Measurements from ENCODE around the gene CD99. TPM values are rescaled to one million over a fixed set of nuclear protein-coding genes. Genes with fewer than 3 reads are reported as not detected.
A peak's percentile ranks its signal among the peaks of the same experiment; 100 is the strongest.

The CD99 gene
- total RNA-seq, 1 experiment from 2014 or later = 92.1 TPM

DNA sequence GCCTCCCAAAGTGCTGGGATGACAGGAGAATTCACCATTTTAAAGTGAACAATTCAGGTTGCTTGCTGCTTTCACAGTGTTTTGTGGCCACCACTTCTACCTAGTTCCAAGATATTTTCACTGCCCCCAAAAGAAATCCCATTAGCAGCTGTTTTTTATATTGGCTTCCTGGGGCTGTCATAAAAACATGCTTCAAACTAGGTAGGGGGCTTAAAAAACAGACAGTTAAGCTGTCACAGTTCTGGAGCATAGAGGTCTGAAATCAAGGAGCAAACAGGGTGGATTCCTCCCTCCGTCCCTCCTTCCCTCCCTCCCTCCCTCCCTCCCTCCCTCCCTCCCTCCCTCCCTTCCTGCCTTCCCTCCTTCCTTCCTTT is 57.7 kb downstream of the CD99 start:
- Histone ChIP-seq H2BK20ac (ENCODE audit: low read depth, low read length, poor library complexity, severe bottlenecking) (no peak overlapping the region), H2BK15ac (ENCODE audit: low read depth, low read length) (no peak overlapping the region), H3T11ph (ENCODE audit: low read length) (no peak overlapping the region), H3K23me2 (ENCODE audit: insufficient read length, low read depth, low read length, poor library complexity, severe bottlenecking) (no peaks in the 10 kb centered on the region), H2BK5ac (ENCODE audit: insufficient read length, low read length) (no peak overlapping the region), H3K9me3 (ENCODE audit: control insufficient read depth, low read depth, low read length) (no peaks in the 10 kb centered on the region), H3K4ac (ENCODE audit: low read depth, low read length) (no peak overlapping the region), H3K79me2 (ENCODE audit: insufficient read depth, low read length) (no peaks in the 10 kb centered on the region), H3K56ac (ENCODE audit: insufficient read length, low read depth, low read length) (no peak overlapping the region), H4K20me1 (ENCODE audit: control insufficient read depth, insufficient read depth, insufficient read length) (no peaks in the 10 kb centered on the region), H3K14ac (ENCODE audit: insufficient read depth, low read length) (no peak overlapping the region), H2AK5ac (ENCODE audit: insufficient read length, low read length) (no peak overlapping the region), H3K27ac (ENCODE audit: insufficient read length, low read depth, low read length) (no peak overlapping the region), H3K9ac (ENCODE audit: extremely low read depth, insufficient read length, low read length) (no peak overlapping the region), H4K5ac (ENCODE audit: insufficient read length, low read depth, low read length) (no peak overlapping the region), H2BK120ac (ENCODE audit: low read depth, low read length, poor library complexity, severe bottlenecking) (no peak overlapping the region), H3K4me2 (ENCODE audit: insufficient read depth, insufficient read length, low read length) (no peak overlapping the region), H2BK12ac (ENCODE audit: insufficient read length, low read depth, low read length) (no peak overlapping the region), H3K79me1 (ENCODE audit: insufficient read depth, low read depth, low read length, poor library complexity, severe bottlenecking) (no peaks in the 10 kb centered on the region), H3K23ac (ENCODE audit: insufficient read length, low read depth, low read length) (no peak overlapping the region), H3K18ac (ENCODE audit: insufficient read length, low read depth, low read length) (no peak overlapping the region), H2AFZ (ENCODE audit: low read length) (no peak overlapping the region), H4K8ac (replicated peaks; ENCODE audit: insufficient read length, low read depth, low read length) (no peak overlapping the region), H3K4me1 (ENCODE audit: insufficient read depth, low read length) (no peaks in the 10 kb centered on the region), H3K27me3 (ENCODE audit: insufficient read depth, low read length) (no peaks in the 10 kb centered on the region), H4K91ac (ENCODE audit: insufficient read length, low read depth, low read length) (no peak overlapping the region)
- Mint-ChIP-seq H3K27ac (peak overlapping the region in 1 of 3 experiments; percentile 31; a peak in 1 of 7 replicates), H3K27me3 (ENCODE audit: low read depth) (no peaks in the 10 kb centered on the region), H3K4me1 (peaks cover 6% of the 10 kb centered on the region in 2 experiments; a peak in 3 of 4 replicates), H3K4me3 (no peak overlapping the region), H3K9me3 (peaks cover 0 to 3% of the 10 kb centered on the region in 2 experiments; a peak in 2 of 5 replicates), H3K36me3 (ENCODE audit: insufficient read depth in 1 of 3, low read depth in 3 of 3) (0 out of 7 replicates have a peak, but pooled peaks cover 0 to 2% (median 0%) of the 10 kb centered on the region in 3 experiments)
- TF ChIP-seq, protein P1, sequence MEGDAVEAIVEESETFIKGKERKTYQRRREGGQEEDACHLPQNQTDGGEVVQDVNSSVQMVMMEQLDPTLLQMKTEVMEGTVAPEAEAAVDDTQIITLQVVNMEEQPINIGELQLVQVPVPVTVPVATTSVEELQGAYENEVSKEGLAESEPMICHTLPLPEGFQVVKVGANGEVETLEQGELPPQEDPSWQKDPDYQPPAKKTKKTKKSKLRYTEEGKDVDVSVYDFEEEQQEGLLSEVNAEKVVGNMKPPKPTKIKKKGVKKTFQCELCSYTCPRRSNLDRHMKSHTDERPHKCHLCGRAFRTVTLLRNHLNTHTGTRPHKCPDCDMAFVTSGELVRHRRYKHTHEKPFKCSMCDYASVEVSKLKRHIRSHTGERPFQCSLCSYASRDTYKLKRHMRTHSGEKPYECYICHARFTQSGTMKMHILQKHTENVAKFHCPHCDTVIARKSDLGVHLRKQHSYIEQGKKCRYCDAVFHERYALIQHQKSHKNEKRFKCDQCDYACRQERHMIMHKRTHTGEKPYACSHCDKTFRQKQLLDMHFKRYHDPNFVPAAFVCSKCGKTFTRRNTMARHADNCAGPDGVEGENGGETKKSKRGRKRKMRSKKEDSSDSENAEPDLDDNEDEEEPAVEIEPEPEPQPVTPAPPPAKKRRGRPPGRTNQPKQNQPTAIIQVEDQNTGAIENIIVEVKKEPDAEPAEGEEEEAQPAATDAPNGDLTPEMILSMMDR (conservative IDR thresholded peaks at IDR 0.05) = no peak
- WGBS (ENCODE audit: extremely low coverage, insufficient read length, low lambda C conversion rate) = no CpG with 5 or more reads among the region's 1 CpG
- DNase-seq = no peak
